ENCODE data around the gene ING5. TPM values are rescaled to one million over a fixed set of nuclear protein-coding genes. Genes with fewer than 3 reads are reported as not detected.
A peak's percentile ranks its signal among the peaks of the same experiment; 100 is the strongest.
"Not testable (repeated sequence)": the region's sequence is repeated elsewhere in the genome, so short reads cannot be mapped to it uniquely, and the experiment has no call there.

The ING5 gene
- total RNA-seq (2014; rRNA removed; shearing (Covaris generic)): 9.1 and 21.8 TPM in 2 replicates

- DNase-seq (ENCODE audit: low spot score): peak; percentile 81
These were observed at the start of gene ING5 for GRCh38 chr2:241701399-241702154. Gene ING5 (plus strand): TSS chr2:241702039. CDS start chr2:241702066, 27 bp downstream.

- DNase-seq (ENCODE audit: low spot score): no peak
These were observed 49.7 kb upstream of the ING5 start for GRCh38 chr2:241652142-241652541.

- DNase-seq (ENCODE audit: low spot score): no peak
These were observed 49.1 kb upstream of the ING5 start for GRCh38 chr2:241652722-241653121.

DNA sequence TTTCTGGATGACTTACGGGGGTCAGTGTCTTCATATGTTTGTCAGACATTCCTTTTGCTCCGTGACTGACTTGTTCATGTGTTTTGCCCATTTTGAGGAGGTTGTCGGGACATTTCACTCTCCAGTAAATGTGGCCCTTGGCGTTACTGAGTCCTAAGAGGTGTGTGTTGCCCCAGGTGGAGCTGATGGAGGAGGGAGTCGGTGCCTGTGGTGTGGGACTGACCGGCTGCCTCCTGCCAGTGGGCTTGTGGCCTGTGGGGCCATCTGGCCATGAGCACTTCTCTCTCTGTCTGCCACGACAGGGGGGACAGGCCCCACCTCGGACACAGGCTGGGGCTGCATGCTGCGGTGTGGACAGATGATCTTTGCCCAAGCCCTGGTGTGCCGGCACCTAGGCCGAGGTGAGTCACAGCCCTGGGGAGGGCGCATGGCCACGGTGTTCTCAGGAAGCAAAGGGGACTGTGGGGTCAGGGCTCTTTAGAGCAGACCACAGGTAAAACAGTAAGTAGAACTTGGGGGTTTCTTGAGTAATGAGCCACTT, 48.6 kb upstream of the ING5 start:
- no peak for DNase-seq (ENCODE audit: low spot score)

DNA sequence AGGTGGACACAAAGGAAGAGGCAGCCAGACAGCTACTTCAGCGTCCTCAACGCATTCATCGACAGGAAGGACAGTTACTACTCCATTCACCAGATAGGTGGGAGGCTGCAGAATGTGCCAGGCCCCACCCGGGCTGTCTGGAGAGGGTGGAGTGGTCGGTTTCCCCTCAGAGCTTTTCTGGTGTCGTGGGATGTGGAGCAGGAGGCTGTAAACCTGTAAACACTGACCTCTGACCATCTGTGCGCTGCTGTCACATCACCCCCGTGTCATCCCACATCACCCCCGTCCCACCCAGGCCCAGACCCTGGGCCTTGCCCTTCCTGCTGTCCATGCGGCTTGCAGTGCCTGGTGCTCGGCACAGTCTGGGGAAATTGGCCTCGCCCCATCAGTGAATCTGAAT, 47.3 kb upstream of the ING5 start:
- DNase-seq (ENCODE audit: low spot score): no peak

DNA sequence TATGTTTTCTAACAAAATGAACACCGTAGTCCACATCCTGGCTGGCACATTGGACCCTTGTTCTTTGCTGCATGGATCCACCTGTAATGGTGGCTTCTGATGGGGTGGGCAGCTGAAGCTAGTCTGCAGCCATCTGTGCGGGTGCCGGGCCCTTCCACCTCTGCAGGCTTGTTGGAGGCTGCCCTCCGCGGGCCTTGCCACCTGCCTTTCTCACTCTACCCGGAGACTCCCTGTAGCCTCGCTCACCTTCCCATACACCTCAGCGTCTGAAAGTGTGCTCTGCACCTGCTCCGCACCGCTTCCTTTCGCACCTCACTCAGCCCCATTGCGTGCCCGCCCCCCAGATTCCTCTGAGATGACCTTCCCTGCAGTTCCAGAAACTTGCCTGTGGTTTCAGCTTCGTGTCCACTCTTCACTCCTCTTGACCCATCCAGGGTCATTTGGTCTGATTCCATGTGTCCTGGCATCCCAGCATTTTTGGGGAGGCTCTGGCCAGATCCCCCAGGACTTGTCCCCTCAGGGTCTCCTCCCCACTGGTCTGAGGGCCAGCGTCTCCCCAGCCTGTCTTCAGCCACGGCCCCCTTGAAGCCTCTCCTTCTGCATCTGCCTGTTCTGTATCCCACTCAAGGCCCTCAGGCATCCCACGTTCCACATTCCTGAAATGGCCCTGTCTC, 46.2 kb upstream of the ING5 start:
- no peak for DNase-seq (ENCODE audit: low spot score)

DNA sequence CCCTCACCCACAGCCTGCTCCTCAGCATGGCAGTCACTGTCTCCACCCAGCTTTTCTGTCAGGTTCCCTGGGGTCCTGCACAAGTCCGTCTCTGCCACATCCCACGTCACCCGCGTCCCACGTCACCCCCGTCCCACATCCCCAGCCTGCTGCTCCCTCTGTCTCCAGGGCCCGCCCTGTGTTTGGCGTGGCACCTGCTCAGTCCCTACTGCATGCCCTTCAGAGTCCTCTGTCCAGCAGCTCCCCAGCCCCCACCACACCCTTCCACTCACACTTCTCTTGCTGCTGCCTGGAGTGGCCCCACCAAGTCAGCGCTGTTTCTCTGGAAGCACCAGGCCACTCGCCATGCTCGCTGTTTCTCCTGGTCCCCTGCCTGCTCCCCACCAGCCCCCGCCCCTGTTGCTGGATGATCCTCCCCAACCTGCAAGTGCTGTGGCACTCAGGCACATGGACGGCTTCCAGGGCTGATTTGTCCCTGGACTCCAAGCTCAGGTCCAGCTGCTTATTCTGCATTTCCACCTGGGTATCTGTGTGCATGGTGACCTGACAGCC, 45.6 kb upstream of the ING5 start:
- no peak for DNase-seq (ENCODE audit: low spot score)

DNA sequence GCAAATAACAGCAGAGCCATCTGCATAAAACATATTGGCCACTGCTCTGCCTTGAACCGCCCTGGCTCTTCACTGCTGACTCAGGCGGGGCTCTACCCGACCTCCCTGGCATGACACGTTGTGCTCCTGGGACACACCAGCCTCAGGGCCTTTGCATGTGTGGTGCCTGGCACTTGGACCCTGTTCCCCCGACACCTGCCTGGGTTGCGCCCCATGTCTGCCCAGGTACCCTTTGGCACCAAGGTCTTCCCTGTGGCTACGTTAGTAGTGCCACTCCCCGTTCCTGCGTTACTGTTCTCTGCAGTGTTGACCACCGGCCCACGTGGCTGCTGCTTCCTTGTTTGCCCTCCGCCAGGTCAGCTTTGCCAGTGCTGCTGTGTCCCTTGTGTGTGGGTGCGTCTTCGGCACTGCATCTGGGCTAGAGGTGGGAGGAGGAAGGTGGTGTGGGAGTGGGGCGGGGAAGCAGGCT, 44.0 kb upstream of the ING5 start:
- DNase-seq (ENCODE audit: low spot score): no peak

- DNase-seq (ENCODE audit: low spot score): no peak
These were observed 43.5 kb upstream of the ING5 start for GRCh38 chr2:241658296-241658695.

DNA sequence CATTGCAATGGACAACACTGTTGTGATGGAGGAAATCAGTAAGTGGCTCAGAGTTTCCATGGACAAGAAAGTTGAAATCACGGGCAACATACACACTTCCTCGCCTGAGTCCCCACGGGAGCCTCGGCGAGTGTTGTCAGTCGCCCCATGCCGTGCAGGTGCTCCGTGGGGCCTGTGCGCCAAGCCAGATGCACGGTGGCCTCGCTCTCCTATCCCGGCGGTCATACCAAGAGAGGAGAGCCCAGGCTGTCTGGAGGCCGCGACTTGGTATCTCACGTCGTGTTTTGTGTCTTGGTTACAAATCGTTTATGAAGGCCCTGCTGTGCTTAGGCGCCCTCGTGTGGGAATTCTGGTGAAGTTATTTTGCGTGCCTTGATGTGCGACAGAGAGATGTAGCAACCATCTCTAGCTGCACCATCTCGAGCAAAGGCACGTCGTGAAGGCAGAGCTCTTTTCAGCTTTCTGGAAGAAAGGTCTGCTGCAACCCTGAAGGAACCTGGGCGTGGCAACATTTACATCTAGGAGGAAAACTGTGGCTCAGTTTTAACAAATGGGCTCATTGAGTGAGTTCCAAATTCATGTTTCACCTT, 42.6 kb upstream of the ING5 start:
- DNase-seq (ENCODE audit: low spot score): peak; percentile 43

DNA sequence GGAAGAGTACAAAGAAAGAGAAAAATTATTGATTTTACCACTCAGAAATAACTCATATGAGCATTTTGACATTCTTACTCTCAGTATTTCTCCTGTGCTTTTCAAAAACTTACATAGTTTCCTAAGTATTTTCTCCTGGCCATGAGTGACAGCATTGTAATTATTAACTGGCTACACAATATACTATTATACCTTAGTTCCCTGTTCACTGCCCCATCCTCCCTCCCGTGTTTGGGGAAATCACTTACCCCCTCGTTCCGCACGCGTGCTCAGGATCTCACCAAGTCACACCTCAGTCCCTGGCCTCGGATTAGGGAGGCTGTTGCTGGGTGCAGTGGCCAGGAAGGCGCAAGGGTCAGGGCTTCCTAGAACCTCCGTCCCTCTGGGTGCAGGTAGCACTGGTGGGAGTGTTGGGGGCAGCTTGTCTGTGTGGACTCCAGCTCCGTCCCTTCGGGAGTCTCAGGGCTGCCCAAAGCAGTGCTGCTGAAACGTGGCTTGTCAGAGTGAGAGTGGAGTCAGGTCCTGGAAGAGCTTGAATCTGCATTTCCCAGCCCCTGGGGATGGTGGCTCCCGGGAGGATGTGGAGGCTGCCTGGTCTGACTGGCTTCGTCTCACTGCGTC, 41.1 kb upstream of the ING5 start:
- no peak for DNase-seq (ENCODE audit: low spot score)

- DNase-seq (ENCODE audit: low spot score): not testable (repeated sequence)
These were observed 39.1 kb upstream of the ING5 start for GRCh38 chr2:241662731-241663130.

- no peak for DNase-seq (ENCODE audit: low spot score)
These were observed 36.0 kb upstream of the ING5 start for GRCh38 chr2:241665731-241666440.

- no peak for DNase-seq (ENCODE audit: low spot score)
These were observed 35.0 kb upstream of the ING5 start for GRCh38 chr2:241666627-241667400.

DNA sequence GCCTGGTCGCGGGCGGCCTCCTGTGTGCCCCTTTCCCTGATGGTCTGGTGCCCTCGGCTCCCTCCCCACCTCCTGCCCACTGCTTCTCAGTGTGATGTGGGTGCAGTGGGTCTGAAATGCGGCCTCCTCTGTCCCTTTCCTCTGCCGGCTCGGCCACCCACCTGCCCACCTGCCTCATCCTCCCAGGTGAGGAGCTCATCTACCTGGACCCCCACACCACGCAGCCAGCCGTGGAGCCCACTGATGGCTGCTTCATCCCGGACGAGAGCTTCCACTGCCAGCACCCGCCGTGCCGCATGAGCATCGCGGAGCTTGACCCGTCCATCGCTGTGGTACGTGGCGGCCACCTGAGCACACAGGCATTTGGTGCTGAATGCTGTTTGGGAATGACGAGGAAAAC, 33.5 kb upstream of the ING5 start:
- no peak for DNase-seq (ENCODE audit: low spot score)

DNA sequence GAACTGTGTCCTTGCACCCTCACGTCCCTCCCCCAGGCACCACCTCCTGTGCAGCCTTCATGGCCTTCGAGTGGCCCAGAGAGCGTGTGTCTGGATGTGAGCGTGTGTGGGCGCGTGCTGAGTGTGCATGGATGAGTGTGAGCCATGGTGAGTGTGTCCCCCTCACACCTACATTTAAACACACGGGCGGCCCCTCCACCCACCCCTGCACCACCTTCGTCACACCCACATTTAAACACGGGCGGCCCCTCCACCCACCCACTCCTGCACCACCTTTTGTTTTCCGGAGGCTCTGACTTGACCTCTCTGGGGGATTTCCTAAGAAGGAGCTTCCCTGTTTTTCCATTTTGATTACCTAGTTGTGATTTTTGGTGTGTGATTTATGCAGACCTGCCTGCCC, 33.0 kb upstream of the ING5 start:
- DNase-seq (ENCODE audit: low spot score): no peak

DNA sequence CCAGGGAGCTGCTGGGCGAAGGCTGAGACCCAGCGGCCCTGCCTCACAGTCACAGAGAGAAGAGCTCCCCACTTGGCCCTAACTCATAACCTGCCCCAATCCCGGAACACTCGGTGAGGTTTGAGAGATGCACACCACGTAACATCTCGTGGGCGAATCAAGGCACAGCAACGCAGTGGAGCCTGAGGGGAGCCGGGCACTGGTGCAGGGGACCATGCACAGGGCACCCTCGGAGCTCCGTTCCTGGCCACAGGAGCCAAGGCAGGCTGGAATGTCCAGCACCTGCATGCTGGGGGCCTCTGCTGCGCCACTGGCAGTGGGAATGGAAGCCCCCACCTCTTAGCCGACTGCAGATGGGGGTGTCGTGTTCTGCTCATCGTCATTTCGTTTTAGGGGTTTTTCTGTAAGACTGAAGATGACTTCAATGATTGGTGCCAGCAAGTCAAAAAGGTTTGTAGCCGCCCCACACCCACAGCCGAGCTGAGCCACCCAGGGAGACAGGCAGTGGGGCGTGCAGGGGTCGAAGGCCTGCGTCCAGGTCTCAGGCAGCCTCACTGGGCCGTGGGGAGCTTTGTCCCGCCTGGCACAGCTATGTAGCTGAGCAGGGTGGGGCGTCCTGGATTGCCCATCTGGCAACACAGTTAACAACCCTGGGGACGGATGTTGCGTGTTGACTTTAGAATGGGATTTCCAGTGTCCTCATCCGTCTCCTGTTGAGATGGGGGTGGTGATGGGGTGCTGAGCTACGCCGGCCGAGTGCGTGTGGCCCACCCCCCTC, 31.3 kb upstream of the ING5 start:
- no peak for DNase-seq (ENCODE audit: low spot score)

GRCh38 chr2:241671457-241672240, 30.2 kb upstream of the ING5 start:
- no peak for DNase-seq (ENCODE audit: low spot score)
